Measurements from ENCODE around the gene SERPINF2.
"Not testable (repeated sequence)": the region's sequence is repeated elsewhere in the genome, so short reads cannot be mapped to it uniquely, and the experiment has no call there.

- not testable (repeated sequence) for TF ChIP-seq CTCF (IDR thresholded peaks at IDR 0.05; ENCODE audit: insufficient read depth, low read length, poor library complexity, severe bottlenecking); EZH2phosphoT487 (conservative IDR thresholded peaks at IDR 0.05; ENCODE audit: low read length)
These were observed 30.5 kb downstream of the SERPINF2 start for GRCh38 chr17:1773000-1773695.

All from SU-DHL-6 (cell line).